Vagina (tissue), 2 donors: ENCODE measurements around the gene RRAD.

ENCODE experiments used
- CTCF ChIP-seq, 3 experiments: fragments of 450-650 bp in 2 of 3; fragments of 200-600 bp in 1 of 3; sonication (generic) in 1 of 3; IDR thresholded peaks; one replicate each; pipeline ENCODE4 v1.5.1; 2017 to 2019; ENCODE audit warnings: antibody characterized with exemption in 3 of 3, mild to moderate bottlenecking in 2 of 3, moderate library complexity in 2 of 3
- POLR2A ChIP-seq, 2 donors: fragments of 450-650 bp; IDR thresholded peaks; one replicate each; pipeline ENCODE4 v1.6.1; 2017; ENCODE audit warnings: antibody characterized with exemption in 2 of 2, mild to moderate bottlenecking in 2 of 2, moderate library complexity in 2 of 2
- POLR2AphosphoS5 ChIP-seq, 2 donors: sonication (generic); formaldehyde crosslinking; IDR thresholded peaks; one replicate each; pipeline ENCODE4 v1.9.0; 2017; ENCODE audit warnings: antibody characterized with exemption in 2 of 2, mild to moderate bottlenecking in 2 of 2, low read depth in 1 of 2; ENCODE audit not compliant: insufficient read depth in 1 of 2

GRCh38 chr16:66930189-66930588, 4.9 kb upstream of the RRAD start:
- no peak for TF ChIP-seq POLR2A (IDR thresholded peaks at IDR 0.05)
- TF ChIP-seq CTCF (IDR thresholded peaks at IDR 0.05) = no peak
- no peak for TF ChIP-seq POLR2AphosphoS5 (IDR thresholded peaks at IDR 0.05; ENCODE audit: insufficient read depth in 1 of 2, low read depth in 1 of 2)
